SK-N-SH treated with all-trans-retinoic acid at 6 μM for 48 hours (cell line): Measurements from ENCODE around the gene C1QTNF2.

Experiments used
- CSDC2 ChIP-seq: fragments of 250-450 bp; sonication (Bioruptor Pico); IDR thresholded peaks from 2 replicates; pipeline ENCODE4 v1.5.0; 2020; ENCODE audit warnings: mild to moderate bottlenecking, moderate library complexity
- GLIS3 ChIP-seq: fragments of 250-450 bp; sonication (Bioruptor Pico); IDR thresholded peaks from 2 replicates; pipeline ENCODE4 v1.5.0; 2020; ENCODE audit warnings: mild to moderate bottlenecking, moderate library complexity
- ISL1 ChIP-seq: fragments of 250-450 bp; sonication (Bioruptor Pico); IDR thresholded peaks from 2 replicates; pipeline ENCODE4 v2.1.2; 2022; ENCODE audit warnings: mild to moderate bottlenecking, moderate library complexity
- PPARA ChIP-seq: fragments of 250-450 bp; sonication (Bioruptor Pico); IDR thresholded peaks from 2 replicates; pipeline ENCODE4 v1.5.0; 2020; ENCODE audit warnings: mild to moderate bottlenecking, borderline replicate concordance
- TCF4 ChIP-seq: fragments of 250-450 bp; sonication (Bioruptor Pico); IDR thresholded peaks from 2 replicates; pipeline ENCODE4 v1.8.0; 2021; ENCODE audit warnings: mild to moderate bottlenecking, moderate library complexity, borderline replicate concordance
- TOX ChIP-seq: fragments of 250-450 bp; sonication (Bioruptor Pico); IDR thresholded peaks from 2 replicates; pipeline ENCODE4 v1.8.0; 2021; ENCODE audit warnings: mild to moderate bottlenecking, moderate library complexity, borderline replicate concordance
- ZFP3 ChIP-seq: fragments of 250-450 bp; sonication (Bioruptor Pico); IDR thresholded peaks from 2 replicates; pipeline ENCODE4 v1.5.0; 2020; ENCODE audit warnings: mild to moderate bottlenecking, moderate library complexity
- ZFP30 ChIP-seq: fragments of 450-650 bp; formaldehyde crosslinking; IDR thresholded peaks from 2 replicates; pipeline ENCODE4 v1.5.0; 2022; ENCODE audit warnings: mild to moderate bottlenecking, moderate library complexity
- ZNF565 ChIP-seq: fragments of 450-650 bp; formaldehyde crosslinking; conservative IDR thresholded peaks from 2 replicates; pipeline ENCODE4 v1.5.0; 2020; ENCODE audit warnings: low read depth, mild to moderate bottlenecking, moderate library complexity
- TF ChIP-seq, protein P1 (sequence below): fragments of 250-450 bp; sonication (Bioruptor Pico); IDR thresholded peaks from 2 replicates; pipeline ENCODE4 v1.8.0; 2020; ENCODE audit warnings: mild to moderate bottlenecking, moderate library complexity, borderline replicate concordance
- TF ChIP-seq, protein P2 (sequence below): fragments of 250-450 bp; sonication (Bioruptor Pico); IDR thresholded peaks from 2 replicates; pipeline ENCODE4 v1.5.0; 2020; ENCODE audit warnings: mild to moderate bottlenecking, moderate library complexity

DNA sequence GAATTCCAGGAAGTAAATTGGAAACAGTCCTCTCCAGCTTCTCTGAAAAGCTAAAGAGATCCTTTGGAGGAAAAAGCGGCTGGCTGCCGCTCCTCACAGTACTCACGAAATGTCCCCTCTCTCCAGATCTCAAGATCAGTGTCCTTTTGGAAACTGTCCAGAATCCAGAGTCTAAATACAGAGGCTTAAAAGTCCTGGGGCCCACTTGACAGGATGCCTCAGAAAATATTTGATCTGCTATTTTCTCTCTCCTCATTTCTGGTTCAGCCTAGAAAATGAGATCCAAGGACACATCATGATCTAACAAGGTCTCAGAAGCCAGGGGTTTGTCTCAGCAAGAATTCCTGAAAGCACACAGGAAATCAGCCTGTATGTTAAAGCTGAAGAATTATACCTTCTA, 7.2 kb downstream of the C1QTNF2 start:
- no peak for TF ChIP-seq TCF4 (CRISPR knock-in tag)
- no peak for TF ChIP-seq PPARA (CRISPR knock-in tag)
- TF ChIP-seq, protein P1, sequence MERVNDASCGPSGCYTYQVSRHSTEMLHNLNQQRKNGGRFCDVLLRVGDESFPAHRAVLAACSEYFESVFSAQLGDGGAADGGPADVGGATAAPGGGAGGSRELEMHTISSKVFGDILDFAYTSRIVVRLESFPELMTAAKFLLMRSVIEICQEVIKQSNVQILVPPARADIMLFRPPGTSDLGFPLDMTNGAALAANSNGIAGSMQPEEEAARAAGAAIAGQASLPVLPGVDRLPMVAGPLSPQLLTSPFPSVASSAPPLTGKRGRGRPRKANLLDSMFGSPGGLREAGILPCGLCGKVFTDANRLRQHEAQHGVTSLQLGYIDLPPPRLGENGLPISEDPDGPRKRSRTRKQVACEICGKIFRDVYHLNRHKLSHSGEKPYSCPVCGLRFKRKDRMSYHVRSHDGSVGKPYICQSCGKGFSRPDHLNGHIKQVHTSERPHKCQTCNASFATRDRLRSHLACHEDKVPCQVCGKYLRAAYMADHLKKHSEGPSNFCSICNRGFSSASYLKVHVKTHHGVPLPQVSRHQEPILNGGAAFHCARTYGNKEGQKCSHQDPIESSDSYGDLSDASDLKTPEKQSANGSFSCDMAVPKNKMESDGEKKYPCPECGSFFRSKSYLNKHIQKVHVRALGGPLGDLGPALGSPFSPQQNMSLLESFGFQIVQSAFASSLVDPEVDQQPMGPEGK, result no peak
- no peak for TF ChIP-seq TOX (CRISPR knock-in tag)
- no peak for TF ChIP-seq GLIS3 (CRISPR knock-in tag)
- no peak for TF ChIP-seq ZFP30 (CRISPR knock-in tag)
- no peak for TF ChIP-seq ISL1 (CRISPR knock-in tag)
- no peak for TF ChIP-seq CSDC2
- no peak for TF ChIP-seq ZNF565 (CRISPR knock-in tag)
- TF ChIP-seq ZFP3 (CRISPR knock-in tag), result no peak
- TF ChIP-seq, protein P2, sequence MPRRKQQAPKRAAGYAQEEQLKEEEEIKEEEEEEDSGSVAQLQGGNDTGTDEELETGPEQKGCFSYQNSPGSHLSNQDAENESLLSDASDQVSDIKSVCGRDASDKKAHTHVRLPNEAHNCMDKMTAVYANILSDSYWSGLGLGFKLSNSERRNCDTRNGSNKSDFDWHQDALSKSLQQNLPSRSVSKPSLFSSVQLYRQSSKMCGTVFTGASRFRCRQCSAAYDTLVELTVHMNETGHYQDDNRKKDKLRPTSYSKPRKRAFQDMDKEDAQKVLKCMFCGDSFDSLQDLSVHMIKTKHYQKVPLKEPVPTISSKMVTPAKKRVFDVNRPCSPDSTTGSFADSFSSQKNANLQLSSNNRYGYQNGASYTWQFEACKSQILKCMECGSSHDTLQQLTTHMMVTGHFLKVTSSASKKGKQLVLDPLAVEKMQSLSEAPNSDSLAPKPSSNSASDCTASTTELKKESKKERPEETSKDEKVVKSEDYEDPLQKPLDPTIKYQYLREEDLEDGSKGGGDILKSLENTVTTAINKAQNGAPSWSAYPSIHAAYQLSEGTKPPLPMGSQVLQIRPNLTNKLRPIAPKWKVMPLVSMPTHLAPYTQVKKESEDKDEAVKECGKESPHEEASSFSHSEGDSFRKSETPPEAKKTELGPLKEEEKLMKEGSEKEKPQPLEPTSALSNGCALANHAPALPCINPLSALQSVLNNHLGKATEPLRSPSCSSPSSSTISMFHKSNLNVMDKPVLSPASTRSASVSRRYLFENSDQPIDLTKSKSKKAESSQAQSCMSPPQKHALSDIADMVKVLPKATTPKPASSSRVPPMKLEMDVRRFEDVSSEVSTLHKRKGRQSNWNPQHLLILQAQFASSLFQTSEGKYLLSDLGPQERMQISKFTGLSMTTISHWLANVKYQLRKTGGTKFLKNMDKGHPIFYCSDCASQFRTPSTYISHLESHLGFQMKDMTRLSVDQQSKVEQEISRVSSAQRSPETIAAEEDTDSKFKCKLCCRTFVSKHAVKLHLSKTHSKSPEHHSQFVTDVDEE, result no peak
